GM23248 (cell line): ENCODE data around the gene CNTROB.

Experiments
- EZH2 ChIP-seq: fragments of 200-600 bp; sonication (generic); IDR thresholded peaks from 2 replicates; pipeline ENCODE4 v1.6.1; 2018; ENCODE audit warnings: antibody characterized with exemption, mild to moderate bottlenecking; ENCODE audit not compliant: insufficient read depth, poor library complexity, severe bottlenecking
- EZH2phosphoT487 ChIP-seq: fragments of 200-600 bp; sonication (generic); IDR thresholded peaks from 2 replicates; pipeline ENCODE4 v1.6.1; 2018; ENCODE audit warnings: antibody characterized with exemption, moderate library complexity, mild to moderate bottlenecking, low read depth; ENCODE audit not compliant: insufficient read depth

DNA sequence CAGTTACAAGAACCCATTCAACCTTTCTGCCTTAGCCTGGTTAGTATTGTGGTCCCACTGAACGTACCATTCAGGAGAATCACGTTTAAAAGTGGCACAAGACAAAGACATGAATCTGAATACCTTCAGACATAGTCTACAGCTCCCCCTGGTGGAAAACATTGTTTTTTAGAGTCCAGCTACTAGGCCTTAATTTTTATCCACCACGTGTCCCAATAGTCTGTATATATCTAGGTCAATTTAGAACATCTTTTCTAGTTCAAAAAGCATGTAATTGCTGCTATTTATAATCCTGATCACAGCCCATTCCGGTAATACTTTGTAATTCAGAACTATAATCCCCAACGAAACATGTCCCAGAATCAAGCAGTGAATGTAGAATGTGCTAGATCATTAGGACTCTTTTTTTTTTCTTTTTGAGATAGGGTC is 56.8 kb downstream of the CNTROB start:
- TF ChIP-seq EZH2phosphoT487, result no peak
- no peak for TF ChIP-seq EZH2
